Heart right ventricle (tissue), 16 donors: ENCODE measurements around the gene PDSS2. TPM values are rescaled to one million over a fixed set of nuclear protein-coding genes. Genes with fewer than 3 reads are reported as not detected.

Experiments
- ATAC-seq, 8 donors: fragments of 200-7000 bp; cut with Tn5 transposase; one replicate each; pipeline ENCODE4 v1.9.1; 2020; ENCODE audit warnings: mild to moderate bottlenecking in 8 of 8, moderate library complexity in 8 of 8, moderate number of reproducible peaks in 1 of 8
- DNase-seq, 2 donors: peaks; one replicate each; pipeline ENCODE4 v3.0.0-alpha.2; 2020
- H3K27ac ChIP-seq, 10 donors: fragments of 200-600 bp; sonication (generic) in 2 of 10; one replicate each; pipeline versions ENCODE4 v1.5.0 to v1.8.0; 2020 to 2022; ENCODE audit warnings: mild to moderate bottlenecking in 3 of 10
- H3K27me3 ChIP-seq, 7 donors: fragments of 200-600 bp; one replicate each; pipeline ENCODE4 v1.8.0; 2021 to 2022; ENCODE audit warnings: mild to moderate bottlenecking in 2 of 7
- H3K36me3 ChIP-seq, 9 donors: fragments of 200-600 bp; sonication (generic) in 1 of 9; one replicate each; pipeline versions ENCODE4 v1.5.0 to v1.8.0; 2020 to 2022; ENCODE audit warnings: mild to moderate bottlenecking in 2 of 9
- H3K4me1 ChIP-seq, 9 donors: fragments of 200-600 bp; sonication (generic) in 1 of 9; one replicate each; pipeline versions ENCODE4 v1.5.0 to v1.8.0; 2020 to 2022; ENCODE audit warnings: mild to moderate bottlenecking in 4 of 9
- H3K4me3 ChIP-seq, 10 donors: fragments of 200-600 bp; sonication (generic) in 2 of 10; one replicate each; pipeline versions ENCODE4 v1.5.0 to v1.8.0; 2020 to 2022; ENCODE audit warnings: mild to moderate bottlenecking in 7 of 10, moderate library complexity in 2 of 10
- H3K9me3 ChIP-seq, 11 donors: fragments of 200-600 bp in 10 of 11; sonication (generic) in 2 of 11; one replicate each; pipeline versions ENCODE4 v1.5.0 to v1.8.0; 2013 to 2022; ENCODE audit warnings: mild to moderate bottlenecking in 2 of 11, control low read depth in 1 of 11, moderate library complexity in 1 of 11
- CTCF ChIP-seq, 9 donors: fragments of 200-600 bp; sonication (generic) in 2 of 9; IDR thresholded peaks; one replicate each; pipeline versions ENCODE4 v1.5.0 to v1.8.0; 2021 to 2022; ENCODE audit warnings: antibody characterized with exemption in 9 of 9, mild to moderate bottlenecking in 5 of 9, moderate library complexity in 1 of 9
- WGBS, 2 donors: extraction: QIAGEN DNeasy Blood & Tissue Kit; methylation state at CpG; one replicate each; pipeline ENCODE4 v1.1.7; 2013; ENCODE audit warnings: inconsistent platforms in 1 of 2; 5-methylcytosine and 5-hydroxymethylcytosine counted together
- intact Hi-C, 10 donors: fragments of 100-400 bp; cut with DNase I; formaldehyde crosslinking; loops; one replicate each; pipeline versions ENCODE4 v1.11.1 to v1.14.2; 2022
- polyA plus RNA-seq, 2 donors: library from polyadenylated mRNA; stranded (reverse); fragments of 200-250 nt; gene quantifications; one replicate each; pipeline ENCODE4 v1.2.3, GENCODE V29; 2013
- total RNA-seq, 10 donors: library from RNA; stranded (reverse); fragmentation: NEBNext Ultra II Directional in 3 of 10; extraction: Animal tissue kit (Norgen Biotek cat#: 25700) in 3 of 10; gene quantifications; one replicate each; pipeline versions ENCODE4 v1.2.1 to v1.2.4, GENCODE V29; 2021 to 2023
- donor health status: Arrhythmogenic right ventricular cardiomyopathy.
- donor health status: ischemic (EF 13 %, LVEDD 7.1; RV severe dilation, severe dysfunction).
- donor health status: healthy with polysubstance abuse.
- donor health status: DM: no; HTN: yes; CAD: no.
- donor health status: DM: no; HTN: no; CAD: no.
- donor health status: ischemic (EF 25% LVEDD 6.9; RV normal size, moderate dysfunction).
- donor health status: ischemic (EF 25% LVEDD 5.7; RV mildly dilated, moderate dysfunction).
- donor health status: healthy.
- donor health status: DM: yes; HTN: yes; CAD: no.
- donor health status: Ischemic cardiomyopathy.
- donor health status: ischemic (EF 35%, LVEDD 5.7; RV mildly dilated, moderate dysfunction).
- donor health status: nonischemic (EF 11% LVEDD 7.7; RV severe dilation, severe dysfunction).
- donor health status: DM: yes; HTN: yes; CAD: no.
- donor health status: PGD.
- donor health status: ischemic (EF 29% LVEDD 5.4; RV normal size, mild dysfunction).
- donor health status: nonischemic (EF 23%, LVEDD 6.1; RV moderate dilation, normal function).

The PDSS2 gene
- total and polyA plus RNA-seq, 12 donors = 5.5 to 22.2 (median 18.0) TPM

GRCh38 chr6:107401573-107401972 is 57.8 kb downstream of the PDSS2 start:
- ATAC-seq (no peak), DNase-seq (no peak)
- intact Hi-C loops = no loop called here
- no peaks in the 10 kb centered on the region for H3K27me3 ChIP-seq
- H3K9me3 ChIP-seq = peaks cover 0 to 58% (median 21%) of the 10 kb centered on the region in 11 donors
- H3K36me3 ChIP-seq = peaks cover 0 to 10% (median 0%) of the 10 kb centered on the region in 9 donors
- WGBS, 2 donors = 98 to 100% methylated on average over 1 of the region's 1 CpG
- no peak overlapping the region for H3K27ac ChIP-seq
- TF ChIP-seq CTCF (IDR thresholded peaks at IDR 0.05) = no peak
- H3K4me1 ChIP-seq = peaks cover 0 to 2% (median 0%) of the 10 kb centered on the region in 9 donors
- H3K4me3 ChIP-seq = no peak overlapping the region

GRCh38 chr6:107400616-107401147 is 58.7 kb downstream of the PDSS2 start:
- intact Hi-C loops = no loop called here

GRCh38 chr6:107399935-107400334 is 59.4 kb downstream of the PDSS2 start:
- H3K36me3 ChIP-seq = peaks cover 0 to 10% (median 0%) of the 10 kb centered on the region in 9 donors
- no peak for TF ChIP-seq CTCF (IDR thresholded peaks at IDR 0.05)
- H3K9me3 ChIP-seq = peaks cover 0 to 49% (median 16%) of the 10 kb centered on the region in 11 donors
- DNase-seq (no peak), ATAC-seq (no peak)
- 50 to 66% methylated on average over 1 of the region's 1 CpG for WGBS, 2 donors
- intact Hi-C loops = no loop called here
- H3K4me1 ChIP-seq = no peaks in the 10 kb centered on the region
- no peaks in the 10 kb centered on the region for H3K27me3 ChIP-seq
- no peak overlapping the region for H3K4me3 ChIP-seq
- no peak overlapping the region for H3K27ac ChIP-seq

More at GRCh38 chr6:107400616-107401147, 58.7 kb downstream of the PDSS2 start:
- peaks cover 0 to 51% (median 21%) of the 10 kb centered on the region in 11 donors for H3K9me3 ChIP-seq
- H3K36me3 ChIP-seq = peaks cover 0 to 10% (median 0%) of the 10 kb centered on the region in 9 donors
- TF ChIP-seq CTCF (IDR thresholded peaks at IDR 0.05) = no peak
- H3K27me3 ChIP-seq = no peaks in the 10 kb centered on the region
- no peak overlapping the region for H3K27ac ChIP-seq
- DNase-seq (no peak), ATAC-seq (no peak)
- no peak overlapping the region for H3K4me3 ChIP-seq
- WGBS, 2 donors = 94 to 99% methylated on average over 4 of the region's 4 CpGs
- no peaks in the 10 kb centered on the region for H3K4me1 ChIP-seq

GRCh38 chr6:107398001-107398400 is 61.4 kb downstream of the PDSS2 start:
- peaks cover 0 to 16% (median 0%) of the 10 kb centered on the region in 9 donors for H3K36me3 ChIP-seq
- H3K27me3 ChIP-seq = no peaks in the 10 kb centered on the region
- DNase-seq (no peak), ATAC-seq (no peak)
- H3K4me3 ChIP-seq = no peak overlapping the region
- intact Hi-C loops = no loop called here
- no peaks in the 10 kb centered on the region for H3K4me1 ChIP-seq
- peaks cover 0 to 52% (median 15%) of the 10 kb centered on the region in 11 donors for H3K9me3 ChIP-seq
- no peak overlapping the region for H3K27ac ChIP-seq
- no peak for TF ChIP-seq CTCF (IDR thresholded peaks at IDR 0.05)
